GM12865 (cell line): ENCODE results near the gene COMP.

Experiments used
- DNase-seq: peaks from one replicate; pipeline ENCODE4 v3.0.0; 2010; ENCODE audit warnings: low read depth
- H3K4me3 ChIP-seq: 2 replicates; pipeline ENCODE4 v1.5.1; 2011; ENCODE audit warnings: mild to moderate bottlenecking, low read depth, low read length, control low read depth
- CTCF ChIP-seq: IDR thresholded peaks from 2 replicates; pipeline ENCODE4 v1.5.1; 2011; ENCODE audit warnings: low read length, control low read depth, low read depth, inconsistent platforms; ENCODE audit not compliant: insufficient read depth; ENCODE audit errors: missing control alignments

The COMP gene

DNA sequence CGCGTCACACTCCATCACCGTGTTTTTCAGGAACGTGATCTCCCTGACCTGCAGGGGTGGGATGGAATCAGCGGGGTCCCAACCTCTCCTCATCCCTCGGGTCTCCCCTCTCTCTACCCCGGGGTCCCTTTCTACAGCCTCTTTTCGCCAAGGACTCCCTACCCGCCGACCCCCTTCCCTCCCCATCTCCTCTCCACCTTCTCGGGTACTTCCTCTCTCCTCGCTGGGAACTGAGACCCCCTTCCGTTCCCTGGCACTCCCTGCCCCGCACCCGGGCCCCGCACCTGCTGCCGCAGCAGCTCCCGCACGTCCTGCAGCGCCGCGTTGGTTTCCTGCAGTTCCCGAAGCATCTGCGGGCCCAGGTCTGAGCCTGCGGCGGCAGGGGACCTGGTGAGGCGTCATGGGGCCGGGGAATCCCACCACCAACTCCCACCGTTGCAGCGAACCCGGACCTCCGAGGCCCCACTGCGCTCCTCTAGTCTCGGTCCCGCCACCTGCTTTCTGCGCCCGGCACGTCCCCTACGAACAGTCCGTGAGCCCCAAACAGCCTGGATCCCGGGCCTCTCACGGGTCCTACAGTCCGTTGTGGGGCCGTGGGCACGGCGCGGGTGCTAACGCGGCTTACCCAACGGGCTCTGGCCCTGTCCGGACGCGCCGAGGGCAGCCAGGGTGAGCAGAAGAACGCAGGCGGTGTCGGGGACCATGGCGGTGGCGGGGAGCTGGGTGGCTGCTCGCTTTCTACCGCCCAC lies at the start of gene COMP:
Gene COMP, minus strand, starts transcription at position 740 of the 749 bp plus-strand sequence. Its CDS starts 36 bp downstream, at position 704.
- H3K4me3 ChIP-seq, result no peak within 1 kb of the TSS
- no peak for DNase-seq
- no peak for TF ChIP-seq CTCF

- DNase-seq, result no peak
- no peak overlapping the region for H3K4me3 ChIP-seq
- no peak for TF ChIP-seq CTCF
These were observed 49.5 kb upstream of the COMP start for GRCh38 chr19:18840288-18841267.

DNA sequence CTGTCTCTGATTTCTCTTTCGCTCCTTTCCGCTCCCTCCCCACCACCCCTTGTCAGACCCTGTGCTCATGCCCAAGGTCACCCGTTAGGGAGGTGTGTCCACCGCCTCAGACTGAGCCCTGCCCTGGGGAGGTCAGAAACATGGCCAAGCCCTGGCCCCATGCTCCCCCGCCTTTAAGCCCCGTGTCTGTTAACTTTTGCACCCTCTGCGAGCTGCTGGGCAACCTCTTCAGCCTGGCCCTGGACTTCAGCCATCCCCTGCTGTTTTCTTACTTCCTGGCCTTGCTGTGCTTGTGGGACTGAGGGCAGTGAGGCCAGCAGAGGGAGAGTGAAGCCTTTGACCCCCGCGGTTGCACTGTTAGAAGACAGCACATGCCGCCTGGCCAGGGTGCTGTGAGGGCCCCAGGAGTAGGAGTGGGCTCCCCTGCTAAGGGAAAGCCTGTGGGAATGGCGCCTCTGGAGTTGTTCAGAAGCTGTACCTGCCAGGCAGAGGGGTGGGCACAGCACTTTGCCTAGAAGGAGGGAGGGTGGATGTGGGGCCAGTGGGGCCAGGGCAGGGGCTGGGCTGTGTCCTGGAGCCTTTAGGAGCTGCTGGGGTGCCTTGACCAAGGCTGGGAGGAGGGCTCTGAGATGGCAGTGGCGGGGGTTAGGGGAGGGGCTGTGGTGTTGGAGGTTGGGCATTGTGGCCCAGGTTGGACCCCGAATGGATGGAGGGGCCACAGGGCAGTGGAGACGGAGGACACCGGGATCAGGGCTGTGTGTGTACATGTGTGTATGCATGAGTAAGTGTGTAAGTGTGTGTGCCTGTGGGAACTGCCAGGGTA lies 48.6 kb upstream of the COMP start:
- no peak for DNase-seq
- H3K4me3 ChIP-seq, result no peak overlapping the region
- TF ChIP-seq CTCF, result no peak

GRCh38 chr19:18834644-18834984 lies 43.5 kb upstream of the COMP start:
- no peak for DNase-seq
- no peak overlapping the region for H3K4me3 ChIP-seq
- no peak for TF ChIP-seq CTCF

DNA sequence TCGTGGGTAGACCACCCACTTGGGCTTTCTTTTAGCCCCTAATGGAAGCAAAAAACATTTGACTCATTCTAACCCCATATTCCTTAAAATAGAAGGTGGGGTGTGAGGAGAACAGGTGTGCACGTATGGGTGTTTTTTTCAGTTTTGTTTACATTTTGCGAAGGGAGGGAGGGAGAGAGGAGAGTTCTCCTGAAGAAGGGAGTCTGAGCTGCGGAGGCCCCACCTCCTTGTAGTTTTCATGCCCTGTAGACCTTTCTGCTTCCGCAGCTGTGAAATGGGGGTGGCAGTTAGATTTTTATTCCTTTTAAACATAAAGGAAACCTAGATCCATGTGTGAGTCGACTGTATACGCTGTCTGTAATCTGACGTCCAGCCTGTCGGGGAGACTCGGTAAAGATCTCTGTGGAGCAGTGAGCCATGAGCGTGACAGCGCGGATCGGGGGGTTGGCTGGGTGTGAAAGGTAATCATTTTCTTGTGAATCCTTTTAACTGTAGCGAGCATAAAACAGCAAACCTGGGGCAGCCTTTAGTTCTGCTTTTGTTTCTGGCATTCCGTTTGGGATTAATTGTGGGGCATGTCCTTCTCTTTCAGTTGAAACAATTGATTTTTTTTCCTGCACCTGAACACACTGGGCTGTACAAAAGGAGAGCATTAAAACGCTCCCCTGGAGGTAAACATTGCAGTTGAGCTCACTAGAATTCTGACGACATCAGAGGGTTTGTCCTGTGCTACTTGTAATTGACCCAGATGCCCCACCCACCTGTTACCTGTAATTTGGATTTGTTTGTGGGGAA lies 42.9 kb upstream of the COMP start:
- DNase-seq, result no peak
- no peak for TF ChIP-seq CTCF
- H3K4me3 ChIP-seq, result peak overlapping the region; percentile 77

GRCh38 chr19:18833141-18833476 lies 42.0 kb upstream of the COMP start:
- H3K4me3 ChIP-seq, result peak overlapping the region; percentile 77
- no peak for DNase-seq
- TF ChIP-seq CTCF, result no peak
